ENCODE data around the gene NEK11. TPM values are rescaled to one million over a fixed set of nuclear protein-coding genes. Genes with fewer than 3 reads are reported as not detected.

NEK11 gene
- total RNA-seq, 1 donor from 2014 or later, result 7.1 TPM

- no peak overlapping the region for H3K27ac Mint-ChIP-seq (ENCODE audit: unreplicated experiment)
- H3K9me3 Mint-ChIP-seq (ENCODE audit: unreplicated experiment), result no peaks in the 10 kb centered on the region
- Histone ChIP-seq H3K4me3 (ENCODE audit: insufficient read depth, low read depth, low read length) (no peak overlapping the region), H3K9me3 (ENCODE audit: insufficient read depth, low read depth, low read length) (no peaks in the 10 kb centered on the region), H3K4me1 (ENCODE audit: insufficient read depth, low read length) (no peaks in the 10 kb centered on the region), H4K20me1 (ENCODE audit: insufficient read depth, low read length) (no peaks in the 10 kb centered on the region), H3K79me2 (ENCODE audit: insufficient read depth, low read length) (no peaks in the 10 kb centered on the region), H3K36me3 (ENCODE audit: insufficient read depth, low read length) (no peaks in the 10 kb centered on the region), H3K4me2 (ENCODE audit: low read length) (no peak overlapping the region), H3K27ac (ENCODE audit: low read depth, low read length) (no peak overlapping the region), H2AFZ (ENCODE audit: low read depth, low read length) (no peak overlapping the region), H3K9ac (ENCODE audit: low read length) (no peak overlapping the region), H3K27me3 (ENCODE audit: insufficient read depth, low read length) (no peaks in the 10 kb centered on the region)
- peaks cover 5% of the 10 kb centered on the region for H3K27me3 Mint-ChIP-seq (ENCODE audit: low read depth, unreplicated experiment)
- H3K4me1 Mint-ChIP-seq (ENCODE audit: low read depth, unreplicated experiment), result peaks cover 4% of the 10 kb centered on the region
- TF ChIP-seq, protein P1, sequence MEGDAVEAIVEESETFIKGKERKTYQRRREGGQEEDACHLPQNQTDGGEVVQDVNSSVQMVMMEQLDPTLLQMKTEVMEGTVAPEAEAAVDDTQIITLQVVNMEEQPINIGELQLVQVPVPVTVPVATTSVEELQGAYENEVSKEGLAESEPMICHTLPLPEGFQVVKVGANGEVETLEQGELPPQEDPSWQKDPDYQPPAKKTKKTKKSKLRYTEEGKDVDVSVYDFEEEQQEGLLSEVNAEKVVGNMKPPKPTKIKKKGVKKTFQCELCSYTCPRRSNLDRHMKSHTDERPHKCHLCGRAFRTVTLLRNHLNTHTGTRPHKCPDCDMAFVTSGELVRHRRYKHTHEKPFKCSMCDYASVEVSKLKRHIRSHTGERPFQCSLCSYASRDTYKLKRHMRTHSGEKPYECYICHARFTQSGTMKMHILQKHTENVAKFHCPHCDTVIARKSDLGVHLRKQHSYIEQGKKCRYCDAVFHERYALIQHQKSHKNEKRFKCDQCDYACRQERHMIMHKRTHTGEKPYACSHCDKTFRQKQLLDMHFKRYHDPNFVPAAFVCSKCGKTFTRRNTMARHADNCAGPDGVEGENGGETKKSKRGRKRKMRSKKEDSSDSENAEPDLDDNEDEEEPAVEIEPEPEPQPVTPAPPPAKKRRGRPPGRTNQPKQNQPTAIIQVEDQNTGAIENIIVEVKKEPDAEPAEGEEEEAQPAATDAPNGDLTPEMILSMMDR (IDR thresholded peaks at IDR 0.05; ENCODE audit: insufficient read depth, low read depth, low read length), result no peak
- H3K4me3 Mint-ChIP-seq (ENCODE audit: unreplicated experiment), result no peak overlapping the region
- DNase-seq (ENCODE audit: low read depth), result no peak
- FAIRE-seq, result no peak
- no peaks in the 10 kb centered on the region for H3K36me3 Mint-ChIP-seq (ENCODE audit: low read depth, unreplicated experiment)
Measured at GRCh38 chr3:131284302-131284701, 257.6 kb downstream of the NEK11 start.

DNA sequence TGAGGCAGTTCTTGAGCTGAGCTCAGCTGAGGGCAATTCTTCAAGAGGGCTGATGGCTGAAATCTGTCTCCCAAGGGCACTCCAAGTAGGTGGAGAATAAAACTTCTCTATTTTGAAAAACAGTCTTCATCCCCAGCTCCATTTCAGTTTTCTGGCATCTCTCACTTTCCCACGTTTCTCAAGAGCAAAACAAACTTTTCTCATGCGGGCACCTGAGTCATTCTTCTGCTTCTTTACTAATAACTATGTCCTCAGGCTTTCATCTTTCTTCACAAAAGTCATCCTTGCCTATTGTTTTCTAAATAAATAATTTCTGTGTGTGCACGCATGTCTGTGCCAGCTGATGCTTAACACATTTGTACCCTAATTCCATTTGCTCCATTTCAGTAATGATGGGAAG, 258.8 kb downstream of the NEK11 start:
- Mint-ChIP-seq H3K27me3 (ENCODE audit: low read depth, unreplicated experiment) (peaks cover 5% of the 10 kb centered on the region), H3K36me3 (ENCODE audit: low read depth, unreplicated experiment) (peaks cover 3% of the 10 kb centered on the region), H3K27ac (ENCODE audit: unreplicated experiment) (no peak overlapping the region), H3K4me3 (ENCODE audit: unreplicated experiment) (no peak overlapping the region), H3K4me1 (ENCODE audit: low read depth, unreplicated experiment) (peaks cover 4% of the 10 kb centered on the region), H3K9me3 (ENCODE audit: unreplicated experiment) (no peaks in the 10 kb centered on the region)
- no peak for DNase-seq (ENCODE audit: low read depth)
- no peak for TF ChIP-seq EZH2 (IDR thresholded peaks at IDR 0.05; ENCODE audit: insufficient read depth, low read length)
- TF ChIP-seq, protein P1 (IDR thresholded peaks at IDR 0.05; ENCODE audit: insufficient read depth, low read depth, low read length), result no peak
- H3K9ac ChIP-seq (ENCODE audit: low read length), result no peak overlapping the region
- no peak overlapping the region for H2AFZ ChIP-seq (ENCODE audit: low read depth, low read length)
- H4K20me1 ChIP-seq (ENCODE audit: insufficient read depth, low read length), result no peaks in the 10 kb centered on the region
- no peak overlapping the region for H3K4me3 ChIP-seq (ENCODE audit: insufficient read depth, low read depth, low read length)
- H3K79me2 ChIP-seq (ENCODE audit: insufficient read depth, low read length), result no peaks in the 10 kb centered on the region
- H3K36me3 ChIP-seq (ENCODE audit: insufficient read depth, low read length), result no peaks in the 10 kb centered on the region
- H3K9me3 ChIP-seq (ENCODE audit: insufficient read depth, low read depth, low read length), result no peaks in the 10 kb centered on the region
- H3K27me3 ChIP-seq (ENCODE audit: insufficient read depth, low read length), result no peaks in the 10 kb centered on the region
- H3K4me1 ChIP-seq (ENCODE audit: insufficient read depth, low read length), result no peaks in the 10 kb centered on the region
- FAIRE-seq, result no peak
- no peak overlapping the region for H3K4me2 ChIP-seq (ENCODE audit: low read length)
- no peak overlapping the region for H3K27ac ChIP-seq (ENCODE audit: low read depth, low read length)

- Histone ChIP-seq H3K9ac (ENCODE audit: low read length) (no peak overlapping the region), H3K4me1 (ENCODE audit: insufficient read depth, low read length) (no peaks in the 10 kb centered on the region)
- FAIRE-seq, result no peak
Measured at GRCh38 chr3:131299836-131300235, 273.2 kb downstream of the NEK11 start.

More at GRCh38 chr3:131299836-131300235, 273.2 kb downstream of the NEK11 start:
- Histone ChIP-seq H3K27ac (ENCODE audit: low read depth, low read length) (no peak overlapping the region), H3K27me3 (ENCODE audit: insufficient read depth, low read length) (no peaks in the 10 kb centered on the region), H3K4me2 (ENCODE audit: low read length) (no peak overlapping the region), H3K79me2 (ENCODE audit: insufficient read depth, low read length) (no peaks in the 10 kb centered on the region), H3K9me3 (ENCODE audit: insufficient read depth, low read depth, low read length) (no peaks in the 10 kb centered on the region), H2AFZ (ENCODE audit: low read depth, low read length) (no peak overlapping the region), H4K20me1 (ENCODE audit: insufficient read depth, low read length) (no peaks in the 10 kb centered on the region), H3K36me3 (ENCODE audit: insufficient read depth, low read length) (no peaks in the 10 kb centered on the region), H3K4me3 (ENCODE audit: insufficient read depth, low read depth, low read length) (no peak overlapping the region)
- H3K27ac Mint-ChIP-seq (ENCODE audit: unreplicated experiment), result no peak overlapping the region
- no peaks in the 10 kb centered on the region for H3K9me3 Mint-ChIP-seq (ENCODE audit: unreplicated experiment)
- DNase-seq (ENCODE audit: low read depth), result peak; percentile 2
- no peaks in the 10 kb centered on the region for H3K36me3 Mint-ChIP-seq (ENCODE audit: low read depth, unreplicated experiment)
- no peaks in the 10 kb centered on the region for H3K4me1 Mint-ChIP-seq (ENCODE audit: low read depth, unreplicated experiment)
- TF ChIP-seq EZH2 (IDR thresholded peaks at IDR 0.05; ENCODE audit: insufficient read depth, low read length), result no peak
- TF ChIP-seq, protein P1 (IDR thresholded peaks at IDR 0.05; ENCODE audit: insufficient read depth, low read depth, low read length), result no peak
- no peak overlapping the region for H3K4me3 Mint-ChIP-seq (ENCODE audit: unreplicated experiment)
- H3K27me3 Mint-ChIP-seq (ENCODE audit: low read depth, unreplicated experiment), result no peaks in the 10 kb centered on the region
